ENCODE data around the gene EIF4A3. TPM values are rescaled to one million over a fixed set of nuclear protein-coding genes. Genes with fewer than 3 reads are reported as not detected.

EIF4A3 gene
- total and polyA plus RNA-seq, 8 donors = 58.5 to 90.7 (median 84.3) TPM

GRCh38 chr17:80195141-80195540 is 48.2 kb upstream of the EIF4A3 start:
- intact Hi-C loops (cut with DNase I) = no loop called here
- Histone ChIP-seq H3K4me1 (peaks cover 4 to 8% of the 10 kb centered on the region in 2 donors), H3K27me3 (peaks cover 0 to 4% of the 10 kb centered on the region in 2 donors), H3K9me3 (no peaks in the 10 kb centered on the region), H3K36me3 (no peaks in the 10 kb centered on the region), H3K4me3 (no peak overlapping the region), H3K27ac (no peak overlapping the region)
- no peak for ATAC-seq
- no peak for DNase-seq
- TF ChIP-seq, protein P1, sequence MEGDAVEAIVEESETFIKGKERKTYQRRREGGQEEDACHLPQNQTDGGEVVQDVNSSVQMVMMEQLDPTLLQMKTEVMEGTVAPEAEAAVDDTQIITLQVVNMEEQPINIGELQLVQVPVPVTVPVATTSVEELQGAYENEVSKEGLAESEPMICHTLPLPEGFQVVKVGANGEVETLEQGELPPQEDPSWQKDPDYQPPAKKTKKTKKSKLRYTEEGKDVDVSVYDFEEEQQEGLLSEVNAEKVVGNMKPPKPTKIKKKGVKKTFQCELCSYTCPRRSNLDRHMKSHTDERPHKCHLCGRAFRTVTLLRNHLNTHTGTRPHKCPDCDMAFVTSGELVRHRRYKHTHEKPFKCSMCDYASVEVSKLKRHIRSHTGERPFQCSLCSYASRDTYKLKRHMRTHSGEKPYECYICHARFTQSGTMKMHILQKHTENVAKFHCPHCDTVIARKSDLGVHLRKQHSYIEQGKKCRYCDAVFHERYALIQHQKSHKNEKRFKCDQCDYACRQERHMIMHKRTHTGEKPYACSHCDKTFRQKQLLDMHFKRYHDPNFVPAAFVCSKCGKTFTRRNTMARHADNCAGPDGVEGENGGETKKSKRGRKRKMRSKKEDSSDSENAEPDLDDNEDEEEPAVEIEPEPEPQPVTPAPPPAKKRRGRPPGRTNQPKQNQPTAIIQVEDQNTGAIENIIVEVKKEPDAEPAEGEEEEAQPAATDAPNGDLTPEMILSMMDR (IDR thresholded peaks at IDR 0.05) = no peak

GRCh38 chr17:80191865-80192661 is 45.1 kb upstream of the EIF4A3 start:
- intact Hi-C loops (cut with DNase I) = no loop called here
- TF ChIP-seq, protein P1 (IDR thresholded peaks at IDR 0.05) = no peak

GRCh38 chr17:80191192-80191591 is 44.3 kb upstream of the EIF4A3 start:
- Histone ChIP-seq H3K4me1 (peaks cover 4 to 19% of the 10 kb centered on the region in 2 donors), H3K9me3 (no peaks in the 10 kb centered on the region), H3K27ac (no peak overlapping the region), H3K4me3 (no peak overlapping the region), H3K27me3 (peaks cover 0 to 4% of the 10 kb centered on the region in 2 donors), H3K36me3 (no peaks in the 10 kb centered on the region)
- DNase-seq (no peak), ATAC-seq (no peak)
- TF ChIP-seq, protein P1 (IDR thresholded peaks at IDR 0.05) = no peak
- intact Hi-C loops (cut with DNase I) = no loop called here

More at GRCh38 chr17:80191865-80192661, 45.1 kb upstream of the EIF4A3 start:
- Histone ChIP-seq H3K4me1 (peaks cover 4 to 19% of the 10 kb centered on the region in 2 donors), H3K27ac (peak overlapping the region in 1 of 2 donors; percentile 13), H3K27me3 (peaks cover 0 to 4% of the 10 kb centered on the region in 2 donors), H3K36me3 (no peaks in the 10 kb centered on the region), H3K4me3 (no peak overlapping the region), H3K9me3 (no peaks in the 10 kb centered on the region)
- ATAC-seq (no peak), DNase-seq (peak in 1 of 4 donors; percentile 19)

GRCh38 chr17:80190716-80191115 is 43.8 kb upstream of the EIF4A3 start:
- no peak overlapping the region for H3K27ac ChIP-seq
- H3K4me3 ChIP-seq = no peak overlapping the region
- intact Hi-C loops (cut with DNase I) = no loop called here
- TF ChIP-seq, protein P1 (IDR thresholded peaks at IDR 0.05) = no peak
- ATAC-seq (no peak), DNase-seq (no peak)
- peaks cover 4 to 19% of the 10 kb centered on the region in 2 donors for H3K4me1 ChIP-seq
- no peaks in the 10 kb centered on the region for H3K36me3 ChIP-seq
- peaks cover 0 to 4% of the 10 kb centered on the region in 2 donors for H3K27me3 ChIP-seq
- no peaks in the 10 kb centered on the region for H3K9me3 ChIP-seq

DNA sequence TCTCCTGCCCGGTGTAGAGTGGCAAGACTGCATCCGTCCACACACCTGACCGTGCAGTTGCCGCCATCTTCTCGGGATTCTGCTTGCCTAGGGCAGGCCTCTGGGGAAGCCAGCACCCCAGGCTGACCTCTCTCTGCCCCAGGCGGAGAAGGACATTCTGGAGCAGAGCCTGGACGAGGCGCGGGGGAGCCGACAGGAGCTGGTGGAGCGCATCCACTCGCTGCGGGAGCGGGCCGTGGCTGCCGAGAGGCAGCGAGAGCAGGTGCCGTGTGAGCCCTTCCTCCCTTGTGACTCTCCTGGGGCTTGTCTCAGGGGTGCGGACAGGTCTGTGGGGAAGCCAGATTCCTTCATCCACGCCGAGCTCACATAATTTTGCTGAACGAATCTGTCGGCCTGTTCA is 42.7 kb upstream of the EIF4A3 start:
- TF ChIP-seq, protein P1 (IDR thresholded peaks at IDR 0.05) = no peak
- ATAC-seq = no peak
- Histone ChIP-seq H3K36me3 (no peaks in the 10 kb centered on the region), H3K4me1 (peaks cover 4 to 19% of the 10 kb centered on the region in 2 donors), H3K27me3 (peaks cover 0 to 4% of the 10 kb centered on the region in 2 donors), H3K4me3 (no peak overlapping the region), H3K9me3 (no peaks in the 10 kb centered on the region), H3K27ac (no peak overlapping the region)
- intact Hi-C loops (cut with DNase I) = no loop called here
- no peak for DNase-seq

Data from left lung (tissue), 10 donors.